DOHH2 (cell line): ENCODE data around the gene GPBAR1.

ENCODE experiments used
- H3F3A ChIP-seq: fragments of 200-600 bp; sonication (generic), shearing (Covaris generic); 2 replicates; pipeline ENCODE4 v1.6.0; 2016; ENCODE audit warnings: antibody characterized with exemption, mild to moderate bottlenecking; ENCODE audit not compliant: control insufficient read depth, insufficient read depth
- H3K27ac ChIP-seq: fragments of 200-600 bp; sonication (generic); 2 replicates; pipeline ENCODE4 v1.5.1; 2014; ENCODE audit warnings: low read depth, mild to moderate bottlenecking, low read length, moderate library complexity
- H3K27me3 ChIP-seq: fragments of 200-600 bp; sonication (generic); 2 replicates; pipeline ENCODE4 v1.6.1; 2014; ENCODE audit warnings: mild to moderate bottlenecking, low read length, mixed read lengths; ENCODE audit not compliant: control insufficient read depth
- H3K36me3 ChIP-seq: fragments of 200-600 bp; sonication (generic); 2 replicates; pipeline ENCODE4 v1.6.1; 2014; ENCODE audit warnings: mild to moderate bottlenecking, low read length, moderate library complexity, mixed read lengths; ENCODE audit not compliant: control insufficient read depth
- H3K4me1 ChIP-seq: fragments of 200-600 bp; sonication (generic); 2 replicates; pipeline ENCODE4 v1.6.1; 2014; ENCODE audit warnings: mild to moderate bottlenecking, low read length, mixed read lengths; ENCODE audit not compliant: control insufficient read depth
- H3K4me2 ChIP-seq: fragments of 200-600 bp; sonication (generic); 2 replicates; pipeline ENCODE4 v1.6.0; 2014; ENCODE audit warnings: mild to moderate bottlenecking, low read length, moderate library complexity
- H3K4me3 ChIP-seq: fragments of 200-600 bp; sonication (generic); 2 replicates; pipeline ENCODE4 v1.5.1; 2014; ENCODE audit warnings: mild to moderate bottlenecking, low read length, mixed read lengths
- H3K79me2 ChIP-seq: fragments of 200-600 bp; sonication (generic); 2 replicates; pipeline ENCODE4 v1.6.1; 2014; ENCODE audit warnings: mild to moderate bottlenecking, low read length, mixed read lengths; ENCODE audit not compliant: control insufficient read depth
- H3K9me2 ChIP-seq: fragments of 200-600 bp; sonication (generic); replicated peaks from 2 replicates; pipeline ENCODE4 v1.6.1; 2014; ENCODE audit warnings: mild to moderate bottlenecking, low read length, mixed read lengths; ENCODE audit not compliant: control insufficient read depth
- H3K9me3 ChIP-seq: fragments of 200-600 bp; sonication (generic); 2 replicates; pipeline ENCODE4 v1.6.1; 2014; ENCODE audit warnings: antibody characterized with exemption, low read length, mixed read lengths; ENCODE audit not compliant: control insufficient read depth, insufficient read depth
- H4K20me1 ChIP-seq: fragments of 200-600 bp; sonication (generic); 2 replicates; pipeline ENCODE4 v1.6.0; 2014; ENCODE audit warnings: low read depth, mild to moderate bottlenecking, antibody characterized with exemption, low read length, moderate library complexity; ENCODE audit not compliant: control insufficient read depth, insufficient read depth
- CTCF ChIP-seq: fragments of 200-600 bp; sonication (generic); IDR thresholded peaks from one replicate; pipeline ENCODE4 v1.5.1; 2014; ENCODE audit warnings: antibody characterized with exemption, mild to moderate bottlenecking, low read depth, low read length; ENCODE audit not compliant: poor library complexity, severe bottlenecking
- EZH2phosphoT487 ChIP-seq: fragments of 200-600 bp; sonication (generic); IDR thresholded peaks from 2 replicates; pipeline ENCODE4 v1.6.1; 2017; ENCODE audit warnings: borderline replicate concordance, mild to moderate bottlenecking, antibody characterized with exemption, low read length, moderate library complexity, mixed read lengths

Gene GPBAR1

GRCh38 chr2:218238887-218239286 lies 21.9 kb upstream of the GPBAR1 start:
- H3K4me1 ChIP-seq: no peaks in the 10 kb centered on the region
- no peak overlapping the region for H3K4me3 ChIP-seq
- peaks cover 12% of the 10 kb centered on the region; the same call in 1 of the 2 replicates for H3K79me2 ChIP-seq
- H3K27ac ChIP-seq: no peak overlapping the region
- H3K4me2 ChIP-seq: no peak overlapping the region
- H3K9me2 ChIP-seq: no peaks in the 10 kb centered on the region
- no peaks in the 10 kb centered on the region for H3K27me3 ChIP-seq
- H3K36me3 ChIP-seq: peaks cover 96% of the 10 kb centered on the region
- no peaks in the 10 kb centered on the region; the same call in 1 of the 2 replicates for H3F3A ChIP-seq
- no peak for TF ChIP-seq EZH2phosphoT487
- no peak for TF ChIP-seq CTCF
- no peaks in the 10 kb centered on the region for H4K20me1 ChIP-seq
- no peaks in the 10 kb centered on the region for H3K9me3 ChIP-seq

- H3K9me2 ChIP-seq: no peaks in the 10 kb centered on the region
- H3K79me2 ChIP-seq: peaks cover 10% of the 10 kb centered on the region; the same call in 1 of the 2 replicates
- H3K36me3 ChIP-seq: peaks cover 96% of the 10 kb centered on the region
- no peaks in the 10 kb centered on the region for H3K9me3 ChIP-seq
- H3K4me3 ChIP-seq: no peak overlapping the region
- no peak overlapping the region for H3K4me2 ChIP-seq
- no peaks in the 10 kb centered on the region for H3K4me1 ChIP-seq
- H3K27ac ChIP-seq: no peak overlapping the region
- H4K20me1 ChIP-seq: no peaks in the 10 kb centered on the region
- TF ChIP-seq EZH2phosphoT487: no peak
- no peak for TF ChIP-seq CTCF
- H3K27me3 ChIP-seq: no peaks in the 10 kb centered on the region
- H3F3A ChIP-seq: no peaks in the 10 kb centered on the region
Observed at GRCh38 chr2:218244204-218244603, 16.6 kb upstream of the GPBAR1 start.

GRCh38 chr2:218244665-218245064 lies 16.1 kb upstream of the GPBAR1 start:
- H3K4me1 ChIP-seq: no peaks in the 10 kb centered on the region
- H3K9me3 ChIP-seq: no peaks in the 10 kb centered on the region
- no peaks in the 10 kb centered on the region for H3K27me3 ChIP-seq
- no peaks in the 10 kb centered on the region for H4K20me1 ChIP-seq
- H3F3A ChIP-seq: no peaks in the 10 kb centered on the region
- no peak overlapping the region for H3K27ac ChIP-seq
- H3K4me3 ChIP-seq: no peak overlapping the region
- no peaks in the 10 kb centered on the region for H3K9me2 ChIP-seq
- peaks cover 10% of the 10 kb centered on the region; the same call in 1 of the 2 replicates for H3K79me2 ChIP-seq
- peaks cover 96% of the 10 kb centered on the region for H3K36me3 ChIP-seq
- no peak for TF ChIP-seq EZH2phosphoT487
- no peak for TF ChIP-seq CTCF
- no peak overlapping the region for H3K4me2 ChIP-seq

GRCh38 chr2:218245214-218245613 lies 15.6 kb upstream of the GPBAR1 start:
- H3K4me3 ChIP-seq: no peak overlapping the region
- H3K4me1 ChIP-seq: no peaks in the 10 kb centered on the region
- no peak for TF ChIP-seq EZH2phosphoT487
- TF ChIP-seq CTCF: no peak
- peaks cover 10% of the 10 kb centered on the region; the same call in 1 of the 2 replicates for H3K79me2 ChIP-seq
- H3K36me3 ChIP-seq: peaks cover 96% of the 10 kb centered on the region
- H3K4me2 ChIP-seq: no peak overlapping the region
- H3K27ac ChIP-seq: no peak overlapping the region
- no peaks in the 10 kb centered on the region for H4K20me1 ChIP-seq
- H3K9me3 ChIP-seq: no peaks in the 10 kb centered on the region
- no peaks in the 10 kb centered on the region for H3K9me2 ChIP-seq
- H3F3A ChIP-seq: no peaks in the 10 kb centered on the region
- H3K27me3 ChIP-seq: no peaks in the 10 kb centered on the region
